ENCODE measurements around the gene FEZF2.

- TF ChIP-seq GLIS3 (CRISPR knock-in tag; IDR thresholded peaks at IDR 0.05): no peak
- TF ChIP-seq TCF4 (CRISPR knock-in tag; IDR thresholded peaks at IDR 0.05; ENCODE audit: borderline replicate concordance): no peak
- no peak for TF ChIP-seq PATZ1 (CRISPR knock-in tag; IDR thresholded peaks at IDR 0.05; ENCODE audit: borderline replicate concordance)
- no peak for TF ChIP-seq ZFP3 (CRISPR knock-in tag; IDR thresholded peaks at IDR 0.05)
- TF ChIP-seq CSRNP3 (CRISPR knock-in tag; IDR thresholded peaks at IDR 0.05): no peak
- TF ChIP-seq POU6F1 (CRISPR knock-in tag; IDR thresholded peaks at IDR 0.05; ENCODE audit: borderline replicate concordance, low read depth): no peak
- TF ChIP-seq CREB5 (CRISPR knock-in tag; IDR thresholded peaks at IDR 0.05; ENCODE audit: low read depth): no peak
These were observed 474 bp upstream of the FEZF2 start for GRCh38 chr3:62373714-62374333.
